HFFc6 (cell line): ENCODE measurements around the gene SUPV3L1. TPM values are rescaled to one million over a fixed set of nuclear protein-coding genes. Genes with fewer than 3 reads are reported as not detected.
"Not testable (repeated sequence)": the region's sequence is repeated elsewhere in the genome, so short reads cannot be mapped to it uniquely, and the experiment has no call there.

Experiments used
- DNase-seq: peaks from one replicate; pipeline ENCODE4 v3.0.0-alpha.2; 2018
- H3K27ac Mint-ChIP-seq: 2 replicates; pipeline ENCODE4 v1.8.0; 2020; ENCODE audit warnings: mild to moderate bottlenecking, mixed read lengths
- H3K27me3 Mint-ChIP-seq: 2 replicates; pipeline ENCODE4 v1.8.0; 2021; ENCODE audit warnings: mild to moderate bottlenecking, moderate library complexity, mixed read lengths; ENCODE audit not compliant: insufficient read depth
- H3K36me3 Mint-ChIP-seq: 2 replicates; pipeline ENCODE4 v1.8.0; 2021; ENCODE audit warnings: low read depth, mixed read lengths
- H3K4me1 Mint-ChIP-seq: 2 replicates; pipeline ENCODE4 v1.8.0; 2020; ENCODE audit warnings: low read depth, mixed read lengths
- H3K4me3 Mint-ChIP-seq: 2 replicates; pipeline ENCODE4 v1.8.0; 2020; ENCODE audit warnings: mild to moderate bottlenecking, moderate library complexity, mixed read lengths
- H3K9me3 Mint-ChIP-seq: 2 replicates; pipeline ENCODE4 v1.8.0; 2020; ENCODE audit warnings: mild to moderate bottlenecking, mixed read lengths
- long read RNA-seq: library from polyadenylated mRNA; unstranded; transcript quantifications from one replicate; pipeline ENCODE4 v2.0.0, GENCODE V29; 2019
- total RNA-seq, 6 experiments: library from RNA; stranded (reverse); fragmentation: NEBNext Ultra II Directional; extraction: Animal tissue kit (Norgen Biotek cat#: 25700); gene quantifications; 2 replicates in 1 of 6; 3 replicates in 5 of 6; pipeline ENCODE4 v1.2.3, GENCODE V29; 2021
- TF ChIP-seq, protein P1 (sequence below): fragments of 200-600 bp; sonication (generic); IDR thresholded peaks from 2 replicates; pipeline ENCODE4 v1.5.0; 2021; ENCODE audit warnings: antibody characterized with exemption, mild to moderate bottlenecking

SUPV3L1 gene
- total RNA-seq, result 10 to 100 TPM; 26.4 to 31.0 (median 28.9) TPM
- long read RNA-seq, transcript SUPV3L1-201 (15 exons, 2,484 nt), result major isoform, 33 of 45 reads
- long read RNA-seq, partial matches to known transcripts, result 4 of 45 reads
- long read RNA-seq, other reads (novel, unspliced or antisense), result 6 of 45 reads

DNA sequence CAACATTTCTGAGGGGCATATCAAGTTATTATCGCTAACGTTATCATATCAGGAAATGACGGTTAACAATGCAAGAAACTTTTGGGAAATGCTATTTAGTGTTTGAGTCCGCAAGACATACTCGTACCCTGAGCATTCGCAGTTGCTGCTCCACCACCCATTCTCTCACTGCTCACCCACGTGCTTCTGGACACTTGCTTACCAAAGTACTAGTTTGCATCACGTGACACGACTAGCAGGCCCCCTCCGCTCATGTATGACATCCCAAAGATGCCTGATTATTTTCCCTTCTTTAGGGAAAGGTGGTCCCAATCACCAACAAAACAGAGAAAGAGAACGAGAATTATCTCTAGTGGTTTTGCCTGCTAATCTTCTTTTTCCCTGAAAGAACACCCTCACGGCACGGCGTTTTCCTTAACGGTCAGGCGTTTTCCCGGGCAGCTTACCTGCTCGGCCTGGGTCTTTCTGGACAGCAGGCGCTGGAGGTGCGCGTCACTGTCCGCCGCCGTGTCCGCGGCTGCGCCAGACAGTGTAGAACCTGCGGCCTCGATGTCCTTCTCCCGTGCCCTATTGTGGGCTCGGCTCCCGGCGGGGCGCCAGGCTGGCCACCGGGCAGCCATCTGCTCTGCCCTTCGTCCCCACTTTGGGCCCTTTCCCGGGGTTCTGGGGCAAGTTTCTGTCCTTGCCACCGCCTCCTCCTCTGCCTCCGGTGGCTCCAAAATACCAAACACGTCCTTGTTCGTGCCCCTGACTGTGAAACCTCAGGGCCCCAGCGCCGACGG, at the start of gene SUPV3L1:
Gene SUPV3L1 (plus strand): TSS at position 492 of the 782 bp plus-strand sequence. CDS start 58 bp downstream, at position 550.
- Mint-ChIP-seq H3K36me3 (peaks cover 5% of the 10 kb centered on the region), H3K9me3 (no peaks in the 10 kb centered on the region), H3K27me3 (no peaks in the 10 kb centered on the region; the same call in 1 of the 2 replicates), H3K27ac (peak within 1 kb of the TSS; percentile 100), H3K4me1 (peaks cover 29% of the 10 kb centered on the region), H3K4me3 (peak within 1 kb of the TSS; percentile 92)
- TF ChIP-seq, protein P1, sequence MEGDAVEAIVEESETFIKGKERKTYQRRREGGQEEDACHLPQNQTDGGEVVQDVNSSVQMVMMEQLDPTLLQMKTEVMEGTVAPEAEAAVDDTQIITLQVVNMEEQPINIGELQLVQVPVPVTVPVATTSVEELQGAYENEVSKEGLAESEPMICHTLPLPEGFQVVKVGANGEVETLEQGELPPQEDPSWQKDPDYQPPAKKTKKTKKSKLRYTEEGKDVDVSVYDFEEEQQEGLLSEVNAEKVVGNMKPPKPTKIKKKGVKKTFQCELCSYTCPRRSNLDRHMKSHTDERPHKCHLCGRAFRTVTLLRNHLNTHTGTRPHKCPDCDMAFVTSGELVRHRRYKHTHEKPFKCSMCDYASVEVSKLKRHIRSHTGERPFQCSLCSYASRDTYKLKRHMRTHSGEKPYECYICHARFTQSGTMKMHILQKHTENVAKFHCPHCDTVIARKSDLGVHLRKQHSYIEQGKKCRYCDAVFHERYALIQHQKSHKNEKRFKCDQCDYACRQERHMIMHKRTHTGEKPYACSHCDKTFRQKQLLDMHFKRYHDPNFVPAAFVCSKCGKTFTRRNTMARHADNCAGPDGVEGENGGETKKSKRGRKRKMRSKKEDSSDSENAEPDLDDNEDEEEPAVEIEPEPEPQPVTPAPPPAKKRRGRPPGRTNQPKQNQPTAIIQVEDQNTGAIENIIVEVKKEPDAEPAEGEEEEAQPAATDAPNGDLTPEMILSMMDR, result no peak
- DNase-seq, result peak; percentile 94

DNA sequence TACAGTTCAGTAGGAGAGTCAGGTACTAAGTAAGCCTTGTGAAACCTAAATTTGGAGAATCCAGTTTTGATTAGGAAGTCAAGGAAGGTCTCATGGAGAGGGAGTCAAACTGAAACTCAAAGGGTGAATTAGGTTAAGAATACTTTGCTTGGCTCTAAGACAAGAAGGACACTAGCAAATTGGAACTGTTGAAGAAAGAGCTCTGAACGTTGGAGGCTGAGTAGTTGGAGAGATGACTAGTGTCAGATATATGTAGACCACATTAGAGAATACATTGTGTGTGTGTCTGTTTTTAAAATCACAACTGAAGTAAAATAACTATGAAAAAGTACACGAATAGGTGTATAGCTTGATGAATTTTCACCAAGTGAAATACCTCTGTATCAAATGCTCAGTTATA, 49.8 kb upstream of the SUPV3L1 start:
- Mint-ChIP-seq H3K9me3 (no peaks in the 10 kb centered on the region), H3K27ac (peak overlapping the region; percentile 22), H3K4me1 (peaks cover 24% of the 10 kb centered on the region), H3K27me3 (peaks cover 3% of the 10 kb centered on the region; the same call in 1 of the 2 replicates), H3K36me3 (peaks cover 8% of the 10 kb centered on the region; the same call in 1 of the 2 replicates), H3K4me3 (no peak overlapping the region)
- TF ChIP-seq, protein P1, result no peak
- peak; percentile 25 for DNase-seq

DNA sequence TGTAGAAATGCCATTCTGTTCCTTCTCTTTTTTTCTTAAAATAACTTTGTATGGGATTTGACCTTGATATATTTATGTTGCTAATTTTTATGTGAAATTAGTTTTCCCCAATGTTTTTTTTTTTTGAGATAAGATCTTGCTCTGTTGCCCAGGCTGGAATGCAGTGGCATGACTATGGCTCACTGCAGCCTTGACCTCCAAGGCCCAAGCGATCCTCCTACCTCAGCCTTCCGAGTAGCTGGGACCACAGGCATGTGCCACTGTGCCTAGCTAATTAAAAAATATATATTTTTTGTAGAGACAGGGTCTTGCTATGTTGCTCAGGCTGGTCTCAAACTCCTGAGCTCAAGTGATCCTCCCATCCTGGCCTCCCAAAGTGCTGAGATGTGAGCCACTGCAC, 40.1 kb upstream of the SUPV3L1 start:
- Mint-ChIP-seq H3K27ac (peak overlapping the region; percentile 43; the same call in 1 of the 2 replicates), H3K4me3 (no peak overlapping the region), H3K27me3 (no peaks in the 10 kb centered on the region), H3K36me3 (peaks cover 7% of the 10 kb centered on the region), H3K9me3 (no peaks in the 10 kb centered on the region), H3K4me1 (peaks cover 10% of the 10 kb centered on the region)
- TF ChIP-seq, protein P1, result no peak
- DNase-seq, result no peak

DNA sequence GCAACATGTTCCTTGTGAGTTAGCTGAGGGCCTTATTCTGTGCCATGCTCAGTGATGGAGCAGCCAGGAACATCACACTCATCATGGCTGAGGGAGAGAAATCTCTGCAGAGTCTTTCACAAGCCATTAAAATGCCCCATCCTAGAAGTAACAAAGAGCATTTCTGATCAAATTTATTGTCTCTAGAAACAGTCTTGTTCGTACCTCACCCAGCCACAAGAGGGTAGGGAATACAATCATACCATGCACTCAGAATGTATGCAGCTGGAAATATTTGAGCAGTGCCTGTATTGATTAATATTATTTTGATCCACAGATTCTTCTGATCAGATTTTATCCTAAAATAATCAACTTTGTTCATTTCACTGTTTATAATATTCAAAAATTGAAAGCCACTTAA, 38.7 kb upstream of the SUPV3L1 start:
- Mint-ChIP-seq H3K36me3 (no peaks in the 10 kb centered on the region; the same call in 1 of the 2 replicates), H3K27ac (no peak overlapping the region), H3K9me3 (no peaks in the 10 kb centered on the region), H3K4me3 (no peak overlapping the region), H3K4me1 (peaks cover 11% of the 10 kb centered on the region), H3K27me3 (no peaks in the 10 kb centered on the region)
- TF ChIP-seq, protein P1, result peak; percentile 25; the same call in 1 of the 2 replicates
- no peak for DNase-seq

DNA sequence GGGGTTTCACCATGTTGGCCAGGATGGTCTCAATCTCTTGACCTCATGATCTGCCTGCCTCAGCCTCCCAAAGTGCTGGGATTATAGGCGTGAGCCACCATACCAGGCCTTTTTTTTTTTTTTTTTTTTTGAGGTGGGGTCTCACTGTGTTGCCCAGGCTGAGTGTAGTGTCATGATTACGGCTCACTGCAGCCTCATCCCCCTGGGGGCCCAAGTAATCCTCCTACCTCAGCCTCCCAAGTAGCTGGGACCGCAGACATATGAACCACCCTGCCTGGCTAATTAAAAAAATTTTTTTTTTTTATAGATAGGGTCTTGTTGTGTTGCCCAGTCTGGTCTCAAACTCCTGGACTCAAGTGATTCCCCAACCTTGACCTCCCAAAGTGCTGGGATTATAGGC, 38.0 kb upstream of the SUPV3L1 start:
- not testable (repeated sequence) for H3K27me3 Mint-ChIP-seq, H3K4me3 Mint-ChIP-seq, H3K9me3 Mint-ChIP-seq, H3K36me3 Mint-ChIP-seq, H3K27ac Mint-ChIP-seq, DNase-seq
- peaks cover 17% of the 10 kb centered on the region for H3K4me1 Mint-ChIP-seq

DNA sequence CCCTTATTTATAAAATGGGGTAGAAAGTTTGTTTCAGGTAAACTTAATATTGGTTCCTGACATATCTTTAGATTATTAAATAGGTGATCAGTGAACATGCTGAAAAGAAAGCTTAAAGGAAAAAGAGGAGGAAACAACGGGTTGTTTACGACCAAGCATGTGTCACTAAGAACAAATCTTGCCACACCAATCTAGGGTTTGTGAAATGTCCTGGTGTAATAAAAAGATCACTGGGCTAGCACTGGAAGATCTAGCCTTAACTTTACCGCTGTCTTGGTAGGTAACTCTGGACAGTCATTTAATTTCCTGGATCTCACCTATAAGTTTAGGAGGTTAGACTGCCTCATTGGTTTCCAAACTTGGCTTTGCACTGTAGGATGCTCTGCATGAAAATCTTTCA, 37.1 kb upstream of the SUPV3L1 start:
- TF ChIP-seq, protein P1, result no peak
- H3K27ac Mint-ChIP-seq, result no peak overlapping the region; the same call in 1 of the 2 replicates
- DNase-seq, result no peak
- H3K36me3 Mint-ChIP-seq, result no peaks in the 10 kb centered on the region; the same call in 1 of the 2 replicates
- H3K4me3 Mint-ChIP-seq, result no peak overlapping the region
- H3K9me3 Mint-ChIP-seq, result no peaks in the 10 kb centered on the region
- no peaks in the 10 kb centered on the region for H3K27me3 Mint-ChIP-seq
- H3K4me1 Mint-ChIP-seq, result peaks cover 17% of the 10 kb centered on the region
